Body of pancreas (tissue), 4 donors: ENCODE data around the gene MCM3.

ENCODE experiments used
- CTCF ChIP-seq, 7 experiments: fragments of 450-650 bp in 4 of 7; fragments of 200-600 bp in 3 of 7; sonication (generic) in 3 of 7; IDR thresholded peaks; one replicate each; pipeline ENCODE4 v1.5.1; 2016 to 2019; ENCODE audit warnings: antibody characterized with exemption in 7 of 7
- POLR2A ChIP-seq, 3 donors: fragments of 450-650 bp; IDR thresholded peaks; one replicate each; pipeline ENCODE4 v1.6.1; 2016; ENCODE audit warnings: antibody characterized with exemption in 3 of 3, mild to moderate bottlenecking in 2 of 3

- TF ChIP-seq CTCF (IDR thresholded peaks at IDR 0.05) (peak in 2 of 7 experiments; percentile 6 to 12), POLR2A (IDR thresholded peaks at IDR 0.05) (no peak)
These were observed 881 bp upstream of the MCM3 start for GRCh38 chr6:52285177-52286068.
